HG03439 (cell line): ENCODE measurements around the gene CEP295NL.
"Not testable (repeated sequence)": the region's sequence is repeated elsewhere in the genome, so short reads cannot be mapped to it uniquely, and the experiment has no call there.

Source experiments
- ATAC-seq: cut with Tn5 transposase; IDR thresholded peaks from one replicate; pipeline ENCODE4 v1.9.1; 2021; ENCODE audit warnings: mild to moderate bottlenecking, moderate library complexity; ENCODE audit not compliant: unreplicated experiment

The CEP295NL gene

DNA sequence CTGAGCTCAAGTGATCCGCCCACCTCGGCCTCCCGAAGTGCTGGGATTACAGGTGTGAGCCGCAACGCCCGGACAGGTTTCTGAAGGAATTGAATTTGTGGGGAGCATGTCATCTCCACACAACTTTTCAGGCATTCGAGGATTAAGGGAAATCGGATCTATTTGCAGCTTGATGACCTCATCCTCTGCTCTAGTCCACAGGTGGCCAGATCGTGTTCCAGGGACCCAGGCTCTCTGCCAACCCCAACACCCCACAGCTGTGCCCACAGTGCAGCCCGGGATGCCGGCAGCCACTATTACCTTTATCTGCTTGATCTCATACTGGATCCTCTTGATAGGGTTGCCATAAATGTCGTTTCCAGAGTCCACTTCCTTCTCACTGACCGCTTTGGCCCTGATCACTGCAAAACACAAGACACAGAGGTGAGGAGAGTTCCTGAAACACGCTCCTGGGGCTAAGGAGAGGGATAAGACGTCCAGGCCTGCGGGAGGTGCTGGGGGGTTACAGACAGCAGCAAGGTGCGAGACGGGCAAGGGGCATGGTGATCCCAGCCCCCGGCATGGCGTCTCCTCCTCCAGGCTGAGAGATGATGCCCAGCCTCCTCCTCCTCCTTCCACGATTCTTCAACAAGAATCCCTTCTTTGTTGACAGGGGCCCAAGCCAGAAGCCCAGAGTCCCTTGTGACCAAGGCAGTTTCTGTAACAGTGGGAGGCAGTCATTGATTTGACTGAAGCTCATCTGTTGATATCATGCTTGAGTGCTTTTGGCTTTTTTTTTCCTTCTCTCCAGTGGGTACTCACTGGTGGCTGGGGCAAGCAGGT lies 29.3 kb downstream of the CEP295NL start:
- ATAC-seq = no peak

DNA sequence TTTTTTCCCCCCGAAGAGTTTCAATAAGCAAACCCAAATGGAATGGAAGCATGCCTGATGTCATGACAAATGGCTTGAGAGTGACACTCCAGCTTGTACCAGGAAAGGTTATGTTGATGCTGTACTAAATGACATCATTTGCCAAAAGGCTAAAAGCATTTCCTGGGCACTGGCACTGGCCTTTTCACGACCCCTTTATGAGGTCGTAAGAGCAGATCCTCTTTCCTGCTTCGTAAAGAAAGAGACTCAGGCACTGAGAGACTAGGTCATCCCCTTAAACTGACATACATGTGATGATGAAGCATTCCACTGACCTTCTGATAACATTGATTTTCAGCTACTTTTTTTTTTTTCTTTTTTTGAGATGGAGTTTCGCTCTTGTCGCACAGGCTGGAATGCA lies 30.5 kb downstream of the CEP295NL start:
- ATAC-seq = no peak

DNA sequence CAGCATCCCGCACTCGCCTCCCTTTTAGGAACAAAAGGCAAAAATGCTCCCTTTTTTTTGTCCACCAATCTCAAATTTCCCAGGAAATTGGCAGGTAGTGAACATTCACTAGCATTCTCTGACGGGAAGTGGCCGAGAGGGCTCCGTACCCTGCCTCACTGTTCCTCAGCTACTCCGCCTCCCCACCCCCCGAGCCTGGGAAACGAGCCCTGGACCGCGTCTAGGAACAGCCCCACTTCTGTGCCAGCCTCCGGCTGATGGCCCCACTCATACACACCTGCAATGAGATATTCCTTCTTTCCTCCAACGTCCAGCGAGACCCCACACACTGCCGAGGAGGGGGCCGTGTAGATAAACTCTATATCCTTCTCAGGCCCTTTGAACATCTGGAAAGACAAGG lies 32.4 kb downstream of the CEP295NL start:
- ATAC-seq = no peak

DNA sequence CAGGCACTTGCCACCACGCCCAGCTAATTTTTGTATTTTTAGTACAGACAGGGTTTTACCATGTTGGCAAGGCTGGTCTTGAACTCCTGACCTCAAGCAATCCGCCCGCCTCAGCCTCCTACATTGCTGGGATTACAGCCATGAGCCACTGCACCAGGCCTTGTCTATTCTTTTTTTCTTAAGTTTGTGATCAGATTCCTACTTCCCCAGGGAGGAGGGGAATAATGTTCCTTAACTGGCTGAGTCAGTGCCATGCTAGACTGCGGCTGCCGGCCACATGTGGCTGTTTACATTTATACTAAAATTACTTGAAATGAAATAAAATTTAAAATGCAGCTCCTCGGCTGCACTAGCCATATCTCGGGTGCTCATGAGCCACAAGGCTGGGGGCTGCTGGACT lies 34.6 kb downstream of the CEP295NL start:
- no peak for ATAC-seq

DNA sequence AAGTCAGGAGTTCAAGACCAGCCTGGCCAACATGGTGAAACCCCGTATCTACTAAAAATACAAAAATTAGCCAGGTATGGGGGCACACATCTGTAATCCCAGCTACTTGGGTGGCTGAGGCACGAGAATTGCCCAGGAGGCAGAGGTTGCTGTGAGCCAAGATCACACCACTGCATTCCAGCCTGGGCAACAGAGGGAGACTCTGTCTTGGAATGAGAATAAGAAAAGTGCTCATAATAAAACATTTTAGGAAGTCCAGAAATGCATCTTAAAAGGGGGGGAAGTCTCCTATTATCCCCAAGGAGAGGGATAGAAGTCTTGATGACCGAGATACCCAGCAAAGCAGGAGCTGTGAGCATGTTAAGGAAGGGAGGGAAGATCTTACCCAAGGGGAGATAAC lies 36.0 kb downstream of the CEP295NL start:
- ATAC-seq = not testable (repeated sequence)

DNA sequence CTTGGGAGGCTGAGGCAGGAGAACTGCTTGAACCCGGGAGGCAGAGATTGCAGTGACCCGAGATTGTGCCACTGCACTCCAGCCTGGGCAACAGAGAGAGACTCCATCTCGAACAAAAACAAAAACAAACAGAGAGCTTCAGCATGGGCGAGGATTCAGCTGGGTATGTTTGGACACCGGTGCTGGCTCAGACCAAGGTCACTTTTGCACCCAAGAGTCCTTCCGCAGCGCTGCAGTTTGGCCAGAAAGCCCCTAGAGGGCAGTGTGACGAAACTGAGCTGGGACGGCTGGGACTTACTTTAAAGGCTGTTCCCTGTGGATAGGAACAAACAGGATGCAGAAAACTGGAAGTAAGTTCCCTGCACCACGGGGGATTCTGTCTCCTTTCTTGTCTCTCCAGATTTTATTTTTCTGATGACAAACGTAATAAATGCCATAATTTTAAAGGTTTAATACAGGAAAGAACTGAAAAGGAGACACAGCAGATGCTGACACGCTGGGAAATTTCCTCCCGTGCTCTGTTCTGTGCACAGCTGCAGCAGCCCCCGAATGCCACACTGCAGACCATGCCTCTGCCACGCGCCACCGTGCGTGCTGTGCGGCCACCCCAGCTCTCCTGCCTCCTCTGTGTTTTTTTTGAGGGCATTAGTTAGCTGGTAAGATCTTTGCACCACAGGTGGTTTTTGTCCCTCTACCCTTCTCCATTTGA lies 37.2 kb downstream of the CEP295NL start:
- ATAC-seq = no peak

DNA sequence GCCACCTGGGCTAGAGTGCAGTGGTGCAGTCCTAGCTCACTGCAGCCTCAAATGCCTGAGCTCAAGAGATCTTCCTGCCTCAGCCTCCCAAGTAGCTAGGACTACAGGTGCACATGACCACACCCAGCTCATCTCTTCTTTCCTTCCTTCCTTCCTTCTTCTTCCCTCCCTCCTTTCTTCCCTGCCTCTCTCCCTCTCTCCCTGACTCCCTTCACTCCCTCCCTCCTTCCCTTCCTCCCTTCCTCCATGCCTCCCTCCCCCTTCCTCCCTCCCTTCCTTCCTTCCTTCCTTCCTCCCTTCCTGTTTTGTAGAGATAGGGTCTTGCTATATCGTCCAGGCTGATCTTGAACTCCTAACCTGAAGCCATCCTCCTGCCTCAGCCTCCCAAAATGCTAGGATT lies 38.9 kb downstream of the CEP295NL start:
- no peak for ATAC-seq

DNA sequence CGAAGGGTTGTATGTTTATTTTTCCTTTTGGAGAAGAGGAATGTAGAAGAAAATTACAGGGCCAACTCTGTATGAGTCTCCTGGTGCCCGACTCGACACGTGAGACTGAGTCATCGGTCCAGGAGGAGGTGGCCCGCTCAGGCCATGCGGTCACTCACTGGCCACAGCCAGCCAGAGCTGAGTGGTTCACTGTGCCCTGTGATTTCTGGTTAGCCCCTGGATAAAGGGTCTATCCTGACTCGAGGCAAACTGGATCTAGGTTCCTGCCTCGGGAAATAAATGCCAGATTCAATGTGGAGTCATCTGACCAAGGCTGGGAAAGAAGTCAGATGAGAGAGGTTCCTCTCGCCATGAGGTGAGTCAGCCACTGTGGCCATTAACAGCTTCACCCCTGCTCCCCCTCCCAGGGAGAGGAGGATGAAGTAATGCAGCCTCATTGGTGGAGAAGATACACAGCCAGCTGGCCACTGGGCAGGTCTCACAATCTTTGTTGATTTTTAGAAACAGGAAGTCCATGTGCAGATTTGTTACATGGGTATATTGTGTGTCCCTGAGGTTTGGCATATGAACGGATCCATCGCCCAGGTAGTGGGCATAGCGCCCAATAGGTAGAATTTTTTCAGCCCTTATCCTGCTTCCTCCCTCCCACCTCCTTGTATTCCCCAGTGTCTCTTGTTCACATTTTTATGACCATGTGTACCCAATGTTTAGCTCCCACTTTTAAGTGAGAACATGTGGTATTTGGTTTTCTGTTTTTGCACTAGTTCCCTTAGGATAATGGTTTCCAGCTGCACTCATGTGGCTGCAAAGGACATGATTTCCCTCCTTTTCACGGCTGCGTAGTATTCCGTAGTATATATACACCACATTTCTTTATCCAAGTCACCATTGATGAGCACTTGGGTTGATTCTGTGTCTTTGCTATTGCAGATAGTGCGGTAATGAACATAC lies 40.7 kb downstream of the CEP295NL start:
- no peak for ATAC-seq

DNA sequence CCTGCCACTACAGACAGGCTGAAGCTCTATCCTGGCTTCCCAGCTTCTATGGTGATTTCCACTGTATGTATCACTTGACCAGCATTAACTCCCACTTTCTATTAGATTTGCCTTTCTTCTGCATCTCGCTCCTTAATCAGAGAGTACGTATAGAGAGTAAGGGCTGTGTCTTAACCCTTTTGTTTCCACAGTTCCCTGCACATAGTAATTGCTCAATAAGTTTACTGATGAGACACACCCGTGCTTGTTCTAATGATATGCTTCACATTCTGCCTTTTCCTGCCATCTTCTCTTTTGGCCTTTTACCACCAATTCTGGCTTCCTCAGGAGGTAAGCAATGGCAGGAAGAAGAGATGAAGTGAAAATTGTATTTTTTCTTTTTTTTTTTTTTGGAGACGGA lies 41.8 kb downstream of the CEP295NL start:
- ATAC-seq = no peak

DNA sequence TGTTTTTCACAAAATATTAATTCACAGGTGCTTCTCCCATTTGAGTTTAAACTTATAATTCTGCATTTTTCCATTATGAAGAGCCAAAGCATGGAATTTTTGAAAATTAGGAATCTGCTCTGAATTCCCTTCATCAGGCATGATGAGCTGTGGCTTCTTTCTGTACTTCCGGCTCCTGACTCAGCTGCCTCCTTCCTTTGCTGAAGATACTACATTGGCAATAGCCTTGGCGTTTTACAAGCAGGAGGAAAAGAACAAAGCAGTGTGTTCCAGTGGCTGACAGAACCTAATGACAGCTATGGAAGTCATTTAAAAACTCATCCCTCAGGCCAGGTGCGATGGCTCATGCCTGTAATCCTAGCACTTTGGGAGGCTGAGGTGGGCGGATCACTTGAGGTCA lies 44.0 kb downstream of the CEP295NL start:
- ATAC-seq = no peak

DNA sequence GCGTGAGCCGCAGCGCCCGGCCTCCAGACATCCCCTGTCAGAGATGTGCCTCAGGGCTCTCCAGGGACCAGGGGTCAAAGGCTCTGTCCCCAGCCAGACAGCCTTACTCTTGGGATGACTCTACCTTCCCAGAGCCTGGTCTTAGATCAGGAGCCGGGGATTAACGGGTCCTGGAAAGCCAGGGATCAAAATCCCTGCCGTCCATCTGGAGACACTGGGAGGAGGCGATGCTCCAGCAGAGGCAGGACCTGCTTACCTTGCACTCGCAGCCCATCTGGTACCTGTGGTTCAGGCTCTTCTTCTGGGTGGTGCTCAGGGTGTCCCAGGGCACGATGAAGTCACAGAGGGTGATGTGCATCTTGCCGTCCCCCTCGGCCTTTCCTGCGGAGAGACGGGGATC lies 45.7 kb downstream of the CEP295NL start:
- no peak for ATAC-seq

DNA sequence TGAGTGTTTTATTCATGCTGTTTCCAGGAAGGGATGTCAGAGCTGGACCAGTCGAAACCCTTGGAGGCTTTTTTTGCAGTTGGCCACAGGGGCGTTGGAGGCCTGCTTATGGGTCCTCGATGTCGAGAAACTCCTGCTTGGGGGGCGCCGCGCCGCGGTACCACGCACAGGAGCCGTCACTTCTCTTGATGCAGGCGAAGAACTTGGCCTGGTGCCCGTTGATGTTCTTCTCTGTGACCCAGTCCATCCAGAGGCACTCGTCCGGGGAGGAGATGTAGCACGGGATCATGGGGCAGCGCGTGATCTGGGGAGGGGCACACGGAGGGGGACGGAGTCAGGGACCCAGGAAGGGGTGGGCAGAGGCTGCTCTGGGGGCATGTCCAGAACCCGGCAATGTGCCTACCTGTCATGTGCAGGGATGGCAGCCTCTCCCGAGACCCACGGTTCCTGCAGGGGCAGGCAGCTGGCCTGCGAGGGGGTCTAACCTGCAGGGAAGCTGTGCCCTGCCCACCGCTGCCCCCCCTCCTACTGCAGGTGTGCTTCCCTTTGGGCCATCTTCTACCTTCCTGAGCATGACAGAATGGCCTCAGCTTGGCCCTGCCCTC lies 47.3 kb downstream of the CEP295NL start:
- no peak for ATAC-seq

DNA sequence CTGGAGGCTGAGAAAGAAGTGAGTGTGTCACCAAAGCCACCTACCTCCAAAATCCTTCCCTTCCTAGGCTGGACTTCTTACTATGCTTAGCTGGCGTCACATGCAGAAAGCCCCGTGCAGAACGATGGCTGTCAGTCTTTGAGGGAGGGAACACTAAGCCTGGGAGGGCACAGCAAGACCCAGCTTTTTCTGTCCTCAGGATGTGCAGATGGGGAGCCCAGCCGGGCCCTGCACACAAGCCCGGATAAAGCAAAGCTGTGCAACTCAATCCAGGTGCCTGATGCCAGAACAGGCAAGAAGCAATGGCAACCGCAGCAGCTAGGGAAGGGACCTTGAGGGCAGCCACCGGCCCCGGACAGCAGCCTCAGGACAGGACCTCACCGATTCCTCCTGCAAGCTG lies 48.5 kb downstream of the CEP295NL start:
- no peak for ATAC-seq

DNA sequence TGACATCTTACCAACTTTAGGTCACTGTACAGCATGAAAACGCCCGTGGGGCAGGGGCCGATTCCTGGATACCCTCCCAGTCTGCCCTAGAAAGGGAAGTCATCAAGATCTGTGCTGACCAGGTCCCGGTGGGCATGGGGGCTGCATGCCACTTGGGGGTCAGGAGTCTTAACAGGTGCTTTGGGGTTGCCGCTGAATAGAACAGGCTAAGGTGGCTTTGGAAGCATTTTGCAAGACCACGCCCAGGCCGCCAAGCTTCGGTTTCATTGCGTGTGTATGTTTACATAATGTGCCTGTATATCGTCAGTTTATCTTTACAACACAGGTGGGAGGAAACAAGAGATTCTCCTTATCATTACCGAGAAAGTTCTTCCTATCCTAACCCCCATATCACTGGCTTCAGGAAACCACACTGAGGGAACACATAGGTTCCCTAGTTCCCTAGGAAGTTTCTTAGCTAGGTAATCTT lies 49.0 kb downstream of the CEP295NL start:
- no peak for ATAC-seq

DNA sequence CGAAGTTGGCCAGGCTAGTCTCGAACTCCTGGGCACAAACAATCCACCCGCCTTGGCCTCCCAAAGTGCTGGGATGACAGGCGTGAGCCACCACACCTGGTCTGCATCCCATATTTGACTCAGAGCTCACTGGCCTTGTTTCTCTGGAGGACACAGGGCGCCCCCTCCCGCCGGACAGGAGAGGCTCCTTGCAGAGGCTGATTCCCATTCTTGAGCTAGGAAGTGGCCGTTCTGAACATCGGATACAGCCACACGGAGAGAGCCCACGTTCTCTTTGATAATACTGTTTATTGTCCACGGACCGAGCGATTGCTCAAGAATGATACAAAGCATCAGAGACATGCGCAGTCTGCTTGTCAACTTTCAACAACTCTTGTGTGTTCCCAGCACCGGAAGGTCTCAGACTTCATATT lies 50.3 kb downstream of the CEP295NL start:
- ATAC-seq = no peak

DNA sequence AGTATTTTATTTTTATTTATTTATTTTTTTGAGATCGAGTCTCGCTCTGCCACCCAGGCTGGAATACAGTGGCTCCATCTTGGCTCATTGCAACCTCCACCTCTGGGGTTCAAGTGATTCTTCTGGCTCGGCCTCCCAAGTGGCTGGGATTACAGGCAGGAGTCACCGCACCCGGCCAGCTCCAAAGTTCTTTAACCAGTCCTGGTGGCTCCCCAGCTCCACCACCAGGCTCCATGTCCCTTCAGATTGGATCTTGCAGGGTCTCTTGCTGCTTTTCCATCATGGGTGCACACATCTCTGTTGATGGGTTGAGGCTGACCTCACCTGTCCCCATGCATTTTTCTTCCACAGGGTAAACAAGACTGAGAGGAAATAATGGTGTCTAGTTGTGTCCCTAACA lies 54.0 kb downstream of the CEP295NL start:
- ATAC-seq = no peak

DNA sequence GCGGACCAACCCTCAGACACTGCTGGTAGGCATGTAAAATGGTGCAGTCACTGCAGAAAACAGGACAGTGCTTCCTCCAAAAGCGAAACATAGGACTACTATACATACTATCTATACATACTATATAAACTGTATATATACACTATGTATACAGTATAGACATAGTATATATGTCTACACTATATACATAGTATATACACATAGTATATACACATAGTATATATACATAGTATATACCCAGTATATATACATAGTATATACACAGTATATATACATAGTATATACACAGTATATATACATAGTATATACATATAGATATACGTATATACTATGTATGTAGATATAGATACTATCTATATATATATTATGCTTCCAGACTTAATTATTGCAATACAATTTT lies 55.9 kb downstream of the CEP295NL start:
- ATAC-seq = no peak

DNA sequence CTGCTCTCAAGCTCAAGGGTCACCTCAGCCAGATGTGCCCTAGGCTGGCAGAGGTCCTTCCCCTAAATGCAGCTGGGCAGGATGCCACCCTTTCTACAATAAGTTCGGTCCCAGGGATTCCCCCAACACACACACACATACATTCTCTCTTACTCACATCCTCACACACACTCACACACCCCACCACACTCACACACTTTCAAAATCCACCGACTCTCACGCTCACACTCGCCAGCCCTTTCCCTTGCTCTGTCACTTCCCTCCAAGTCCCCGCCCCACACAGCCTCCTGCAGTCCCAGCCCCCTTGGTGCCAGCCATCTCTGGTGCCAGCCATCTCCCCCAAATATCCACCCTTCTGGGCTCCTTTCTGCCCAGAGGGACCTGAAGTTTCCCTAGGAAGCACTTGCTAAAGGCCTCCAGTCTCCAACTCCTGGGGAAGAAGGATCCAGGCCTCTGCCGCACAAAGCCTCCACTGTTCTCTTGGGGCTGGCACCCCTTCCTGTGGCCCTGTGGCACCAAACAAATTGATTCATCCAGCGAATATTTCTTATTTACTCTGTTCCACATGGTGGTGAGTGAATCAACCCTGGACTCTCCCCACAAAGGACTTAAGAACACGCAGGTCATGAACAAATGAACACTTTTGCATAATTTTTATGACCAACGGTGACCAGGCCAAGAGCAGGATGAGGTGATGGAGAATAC lies 58.5 kb downstream of the CEP295NL start:
- no peak for ATAC-seq

DNA sequence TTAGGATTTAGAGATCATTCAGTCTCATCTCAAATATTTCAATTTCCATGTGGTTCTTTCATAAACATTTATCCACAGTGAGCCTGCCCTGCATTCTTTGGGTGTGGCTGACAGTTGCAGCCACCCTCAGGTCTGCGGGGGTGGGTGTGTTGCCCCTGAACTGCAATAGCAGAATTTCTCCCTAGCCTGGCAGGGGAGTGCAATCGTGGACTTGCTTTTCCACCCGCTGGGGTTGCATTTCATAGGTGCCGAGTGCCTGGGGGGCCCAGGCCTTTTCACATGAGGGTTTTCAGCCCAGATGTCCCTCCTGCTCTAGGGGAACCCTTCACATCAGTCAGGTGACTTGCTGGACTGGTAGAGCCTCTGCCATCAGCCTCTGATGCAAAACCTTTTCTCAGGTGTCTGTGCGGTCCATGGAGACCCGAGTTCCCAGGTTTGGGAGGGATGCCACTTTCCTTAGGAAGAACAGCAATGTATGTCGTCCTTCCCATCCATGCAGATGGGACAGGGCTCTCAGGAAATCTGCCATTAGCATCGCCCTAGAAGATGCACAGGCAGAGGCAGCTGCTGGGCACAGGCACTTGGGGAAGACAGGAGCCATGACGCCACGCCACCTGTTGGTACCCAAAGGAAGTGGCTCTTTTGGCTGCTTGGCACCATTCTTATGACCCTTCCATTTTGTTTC lies 60.0 kb downstream of the CEP295NL start:
- ATAC-seq = no peak
